Measurements from ENCODE around the gene DCC. TPM values are rescaled to one million over a fixed set of nuclear protein-coding genes. Genes with fewer than 3 reads are reported as not detected.

DCC gene
- total and polyA plus RNA-seq, 2 experiments from 2014 or later = 0.27 to 0.38 TPM

- Histone ChIP-seq H3K27me3 (no peaks in the 10 kb centered on the region), H3K36me3 (no peaks in the 10 kb centered on the region), H3K27ac (no peak overlapping the region), H3K4me1 (ENCODE audit: low read depth) (no peaks in the 10 kb centered on the region), H3K9me3 (ENCODE audit: low read depth) (no peaks in the 10 kb centered on the region), H3K4me3 (no peak overlapping the region)
- DNase-seq (ENCODE audit: low read depth in 1 of 2, low spot score in 1 of 2) = no peak
- TF ChIP-seq CTCF (IDR thresholded peaks at IDR 0.05; ENCODE audit: low read depth, low read length) = no peak
Measured at GRCh38 chr18:53225567-53226325, 885.7 kb downstream of the DCC start.

- TF ChIP-seq CTCF (IDR thresholded peaks at IDR 0.05; ENCODE audit: low read depth, low read length) = no peak
Measured at GRCh38 chr18:53234610-53235009, 894.6 kb downstream of the DCC start.

GRCh38 chr18:53241161-53241560 is 901.2 kb downstream of the DCC start:
- no peak overlapping the region for H3K27ac ChIP-seq
- no peaks in the 10 kb centered on the region for H3K9me3 ChIP-seq (ENCODE audit: low read depth)
- no peaks in the 10 kb centered on the region for H3K4me1 ChIP-seq (ENCODE audit: low read depth)
- TF ChIP-seq CTCF (IDR thresholded peaks at IDR 0.05; ENCODE audit: low read depth, low read length) = no peak
- no peak overlapping the region for H3K4me3 ChIP-seq
- no peaks in the 10 kb centered on the region for H3K27me3 ChIP-seq
- H3K36me3 ChIP-seq = no peaks in the 10 kb centered on the region
- DNase-seq (ENCODE audit: low read depth in 1 of 2, low spot score in 1 of 2) = no peak

More at GRCh38 chr18:53234610-53235009, 894.6 kb downstream of the DCC start:
- Histone ChIP-seq H3K27me3 (no peaks in the 10 kb centered on the region), H3K4me3 (no peak overlapping the region), H3K36me3 (no peaks in the 10 kb centered on the region), H3K9me3 (ENCODE audit: low read depth) (no peaks in the 10 kb centered on the region), H3K4me1 (ENCODE audit: low read depth) (no peaks in the 10 kb centered on the region), H3K27ac (no peak overlapping the region)
- no peak for DNase-seq (ENCODE audit: low read depth in 1 of 2, low spot score in 1 of 2)

GRCh38 chr18:53253789-53254188 is 913.8 kb downstream of the DCC start:
- H3K9me3 ChIP-seq (ENCODE audit: low read depth) = no peaks in the 10 kb centered on the region
- no peak for DNase-seq (ENCODE audit: low read depth in 1 of 2, low spot score in 1 of 2)
- H3K36me3 ChIP-seq = no peaks in the 10 kb centered on the region
- H3K27me3 ChIP-seq = no peaks in the 10 kb centered on the region
- H3K4me3 ChIP-seq = no peak overlapping the region
- no peaks in the 10 kb centered on the region for H3K4me1 ChIP-seq (ENCODE audit: low read depth)
- no peak for TF ChIP-seq CTCF (IDR thresholded peaks at IDR 0.05; ENCODE audit: low read depth, low read length)
- H3K27ac ChIP-seq = no peak overlapping the region

GRCh38 chr18:53254265-53254664 is 914.3 kb downstream of the DCC start:
- Histone ChIP-seq H3K4me3 (no peak overlapping the region), H3K27me3 (no peaks in the 10 kb centered on the region), H3K4me1 (ENCODE audit: low read depth) (no peaks in the 10 kb centered on the region), H3K36me3 (no peaks in the 10 kb centered on the region), H3K27ac (no peak overlapping the region), H3K9me3 (ENCODE audit: low read depth) (no peaks in the 10 kb centered on the region)
- no peak for DNase-seq (ENCODE audit: low read depth in 1 of 2, low spot score in 1 of 2)
- no peak for TF ChIP-seq CTCF (IDR thresholded peaks at IDR 0.05; ENCODE audit: low read depth, low read length)
